Activated T-helper 1 cell treated with anti-CD3 and anti-CD28 coated beads, Interleukin-12 subunit alpha, Interleukin-12 subunit beta, Interleukin-2, Interleukin-4 antibody, amounts not matched to agents 30 ng/mL and 10 ng/mL and 1 ng/mL, durations not matched to agents 14 hours and 24 hours and 36 hours (primary cell): ENCODE results near the gene PCYT1B. TPM values are rescaled to one million over a fixed set of nuclear protein-coding genes. Genes with fewer than 3 reads are reported as not detected.

Source experiments
- total RNA-seq: library from RNA; stranded (reverse); gene quantifications from 2 replicates; pipeline ENCODE4 v1.2.3, GENCODE V29; 2022

PCYT1B gene
- total RNA-seq, 1 donor from 2014 or later, result not detected

Other genes starting within 250 kb of the PCYT1B start
- 24.1 and 27.2 TPM in 2 replicates for gene PDK3, start 182.1 kb downstream of the PCYT1B start, total RNA-seq
- gene POLA1, start 46.6 kb upstream of the PCYT1B start, total RNA-seq, result 38.2 and 38.3 TPM in 2 replicates